ENCODE data around the gene SLC27A5. TPM values are rescaled to one million over a fixed set of nuclear protein-coding genes. Genes with fewer than 3 reads are reported as not detected.
"Not testable (repeated sequence)": the region's sequence is repeated elsewhere in the genome, so short reads cannot be mapped to it uniquely, and the experiment has no call there.

SLC27A5 gene
- total RNA-seq, 1 donor from 2014 or later = 23.3 TPM

DNA sequence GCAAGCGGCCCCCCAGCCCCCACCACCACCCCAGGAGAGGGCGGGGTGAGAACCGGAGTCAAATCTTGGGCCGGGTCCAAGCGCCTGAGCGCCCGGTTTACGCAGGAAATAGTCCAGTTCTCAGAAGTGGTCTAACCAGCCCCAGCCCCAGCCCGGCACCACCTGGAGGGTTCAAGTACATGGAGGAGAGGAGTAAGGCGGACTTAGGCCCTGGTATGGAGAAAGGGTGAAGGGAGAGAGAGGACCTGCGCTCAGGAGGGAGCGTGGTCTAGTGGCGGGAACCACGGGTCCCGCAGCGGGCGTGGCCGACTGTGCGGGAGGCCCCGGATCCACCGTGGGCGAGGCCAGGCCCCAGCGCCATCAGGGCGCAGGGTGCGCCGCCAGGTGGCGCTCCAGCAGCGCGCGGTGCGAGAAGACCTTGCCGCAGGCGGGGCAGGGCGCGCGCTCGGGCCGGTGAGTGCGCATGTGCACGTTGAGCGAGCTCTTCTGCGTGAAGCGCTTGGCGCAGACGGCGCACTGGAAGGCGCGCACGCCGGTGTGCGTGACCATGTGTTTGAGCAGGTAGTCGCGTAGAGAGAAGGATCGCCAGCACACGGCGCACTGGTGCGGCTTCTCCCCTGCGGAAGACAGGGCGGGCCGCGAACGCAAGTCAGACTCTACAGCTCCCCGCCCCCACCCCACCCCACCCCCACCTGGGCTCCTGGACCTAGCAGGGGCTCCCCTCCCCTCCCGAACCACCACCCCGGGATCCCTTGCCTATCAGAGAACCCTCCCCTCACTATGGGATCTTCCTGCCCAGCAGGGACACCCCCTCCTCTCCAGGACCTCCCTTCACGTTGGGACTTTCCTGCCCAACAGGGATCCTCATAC is 2.1 kb upstream of the SLC27A5 start:
- H3K4me1 Mint-ChIP-seq (ENCODE audit: low read depth) = peaks cover 20% of the 10 kb centered on the region
- H3K27ac Mint-ChIP-seq = peak overlapping the region; percentile 96
- intact Hi-C loops (cut with micrococcal nuclease) = loop anchor here (1.0 kb wide), 7 partner anchors 15 to 187 kb away; partner anchors contain the start of genes TRIM28 and ZNF446
- H3K36me3 Mint-ChIP-seq (ENCODE audit: low read depth) = peaks cover 19% of the 10 kb centered on the region
- H3K27me3 Mint-ChIP-seq (ENCODE audit: insufficient read depth) = peaks cover 3% of the 10 kb centered on the region
- peak; percentile 96 for DNase-seq (ENCODE audit: low spot score)
- H3K4me3 Mint-ChIP-seq = peak overlapping the region; percentile 91
- H3K9me3 Mint-ChIP-seq = no peaks in the 10 kb centered on the region

DNA sequence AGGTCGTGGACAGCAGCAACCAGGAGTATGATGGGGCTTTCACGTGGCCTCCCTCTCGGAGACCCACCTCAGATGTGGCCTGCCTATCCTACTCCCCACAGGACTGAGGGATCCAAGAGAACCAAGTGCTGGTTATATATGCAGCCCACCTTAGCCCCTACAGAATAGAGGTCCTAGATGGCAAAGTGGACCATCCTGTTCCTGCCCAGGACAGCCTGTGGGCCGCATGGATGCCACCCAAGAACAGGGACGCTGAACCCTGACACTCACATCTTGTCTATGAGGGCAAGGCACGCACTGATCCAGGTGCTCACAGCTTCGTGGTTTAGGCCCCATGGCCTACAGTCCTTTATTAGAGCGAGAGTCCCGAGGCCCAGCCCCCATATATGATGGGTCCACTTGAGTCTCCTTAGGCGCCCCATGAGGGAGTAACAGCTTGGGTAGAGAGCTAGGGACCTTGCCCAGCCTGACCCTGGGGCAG is 1.5 kb upstream of the SLC27A5 start:
- intact Hi-C loops (cut with micrococcal nuclease) = no loop called here
- Mint-ChIP-seq H3K27ac (peak overlapping the region; percentile 58), H3K27me3 (ENCODE audit: insufficient read depth) (peaks cover 3% of the 10 kb centered on the region), H3K4me3 (peak overlapping the region; percentile 78), H3K36me3 (ENCODE audit: low read depth) (peaks cover 17% of the 10 kb centered on the region), H3K9me3 (no peaks in the 10 kb centered on the region), H3K4me1 (ENCODE audit: low read depth) (peaks cover 13% of the 10 kb centered on the region)
- DNase-seq (ENCODE audit: low spot score) = no peak

GRCh38 chr19:58510084-58510862 is 1.5 kb downstream of the SLC27A5 start:
- Mint-ChIP-seq H3K4me3 (no peak overlapping the region), H3K27me3 (ENCODE audit: insufficient read depth) (no peaks in the 10 kb centered on the region), H3K9me3 (peaks cover 11% of the 10 kb centered on the region), H3K27ac (no peak overlapping the region), H3K4me1 (ENCODE audit: low read depth) (peaks cover under 1% of the 10 kb centered on the region), H3K36me3 (ENCODE audit: low read depth) (peaks cover 10% of the 10 kb centered on the region)
- no peak for DNase-seq (ENCODE audit: low spot score)
- intact Hi-C loops (cut with micrococcal nuclease) = no loop called here

DNA sequence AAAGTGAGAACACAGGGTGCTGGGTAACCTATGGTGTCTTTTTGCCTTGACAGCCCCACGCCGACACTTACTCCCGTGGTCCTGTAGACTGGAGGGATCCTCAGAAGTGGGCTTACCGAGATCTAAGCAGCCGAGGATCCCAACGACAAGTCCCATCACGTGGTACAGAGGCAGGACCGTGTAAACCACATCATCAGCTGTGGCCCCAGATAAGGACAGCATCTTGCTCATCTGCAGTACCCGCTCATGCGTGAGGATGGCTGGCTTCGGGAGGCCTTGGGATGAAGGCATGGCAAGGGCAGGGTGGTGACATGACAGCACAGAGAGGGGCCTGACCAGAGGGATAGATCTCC is 2.1 kb downstream of the SLC27A5 start:
- no peaks in the 10 kb centered on the region for H3K27me3 Mint-ChIP-seq (ENCODE audit: insufficient read depth)
- no peak overlapping the region for H3K27ac Mint-ChIP-seq
- H3K4me3 Mint-ChIP-seq = no peak overlapping the region
- peaks cover 7% of the 10 kb centered on the region for H3K36me3 Mint-ChIP-seq (ENCODE audit: low read depth)
- H3K4me1 Mint-ChIP-seq (ENCODE audit: low read depth) = no peaks in the 10 kb centered on the region
- intact Hi-C loops (cut with micrococcal nuclease) = no loop called here
- H3K9me3 Mint-ChIP-seq = peaks cover 11% of the 10 kb centered on the region
- DNase-seq (ENCODE audit: low spot score) = no peak

DNA sequence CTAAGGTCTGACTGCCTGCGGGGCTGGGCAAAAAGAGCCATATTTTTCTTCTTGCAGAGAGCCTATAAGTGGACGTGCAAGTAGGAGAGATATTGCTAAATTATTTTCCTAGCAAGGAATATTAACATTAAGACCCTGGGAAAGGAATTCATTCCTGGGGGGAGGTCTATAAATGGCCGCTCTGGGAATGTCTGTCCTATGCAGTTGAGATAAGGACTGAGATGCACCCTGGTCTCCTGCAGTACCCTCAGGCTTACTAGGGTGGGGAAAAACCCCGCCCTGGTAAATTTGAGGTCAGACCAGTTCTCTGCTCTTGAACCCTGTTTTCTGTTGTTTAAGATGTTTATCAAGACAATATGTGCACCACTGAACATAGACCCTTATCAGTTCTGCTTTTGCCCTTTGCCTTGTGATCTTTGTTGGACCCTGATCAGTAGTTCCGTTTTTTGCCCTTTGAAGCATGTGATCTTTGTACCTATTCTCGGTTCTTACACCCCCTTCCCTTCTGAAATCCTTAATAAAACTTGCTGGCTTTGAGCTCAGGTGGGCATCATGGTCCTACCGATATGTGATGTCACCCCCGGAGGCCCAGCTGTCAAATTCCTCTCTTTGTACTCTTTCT is 4.1 kb downstream of the SLC27A5 start:
- H3K27ac Mint-ChIP-seq; H3K27me3 Mint-ChIP-seq (ENCODE audit: insufficient read depth); DNase-seq (ENCODE audit: low spot score); intact Hi-C loops (cut with micrococcal nuclease); H3K4me1 Mint-ChIP-seq (ENCODE audit: low read depth); H3K4me3 Mint-ChIP-seq; H3K36me3 Mint-ChIP-seq (ENCODE audit: low read depth): not testable (repeated sequence)
- peaks cover 11% of the 10 kb centered on the region for H3K9me3 Mint-ChIP-seq

GRCh38 chr19:58500242-58500641 is 11.6 kb downstream of the SLC27A5 start:
- peaks cover 7% of the 10 kb centered on the region for H3K27me3 Mint-ChIP-seq (ENCODE audit: insufficient read depth)
- intact Hi-C loops (cut with micrococcal nuclease) = no loop called here
- peaks cover 7% of the 10 kb centered on the region for H3K9me3 Mint-ChIP-seq
- no peak overlapping the region for H3K27ac Mint-ChIP-seq
- no peak for DNase-seq (ENCODE audit: low spot score)
- H3K36me3 Mint-ChIP-seq (ENCODE audit: low read depth) = peaks cover 1% of the 10 kb centered on the region
- peak overlapping the region; percentile 91 for H3K4me3 Mint-ChIP-seq
- peaks cover 17% of the 10 kb centered on the region for H3K4me1 Mint-ChIP-seq (ENCODE audit: low read depth)

DNA sequence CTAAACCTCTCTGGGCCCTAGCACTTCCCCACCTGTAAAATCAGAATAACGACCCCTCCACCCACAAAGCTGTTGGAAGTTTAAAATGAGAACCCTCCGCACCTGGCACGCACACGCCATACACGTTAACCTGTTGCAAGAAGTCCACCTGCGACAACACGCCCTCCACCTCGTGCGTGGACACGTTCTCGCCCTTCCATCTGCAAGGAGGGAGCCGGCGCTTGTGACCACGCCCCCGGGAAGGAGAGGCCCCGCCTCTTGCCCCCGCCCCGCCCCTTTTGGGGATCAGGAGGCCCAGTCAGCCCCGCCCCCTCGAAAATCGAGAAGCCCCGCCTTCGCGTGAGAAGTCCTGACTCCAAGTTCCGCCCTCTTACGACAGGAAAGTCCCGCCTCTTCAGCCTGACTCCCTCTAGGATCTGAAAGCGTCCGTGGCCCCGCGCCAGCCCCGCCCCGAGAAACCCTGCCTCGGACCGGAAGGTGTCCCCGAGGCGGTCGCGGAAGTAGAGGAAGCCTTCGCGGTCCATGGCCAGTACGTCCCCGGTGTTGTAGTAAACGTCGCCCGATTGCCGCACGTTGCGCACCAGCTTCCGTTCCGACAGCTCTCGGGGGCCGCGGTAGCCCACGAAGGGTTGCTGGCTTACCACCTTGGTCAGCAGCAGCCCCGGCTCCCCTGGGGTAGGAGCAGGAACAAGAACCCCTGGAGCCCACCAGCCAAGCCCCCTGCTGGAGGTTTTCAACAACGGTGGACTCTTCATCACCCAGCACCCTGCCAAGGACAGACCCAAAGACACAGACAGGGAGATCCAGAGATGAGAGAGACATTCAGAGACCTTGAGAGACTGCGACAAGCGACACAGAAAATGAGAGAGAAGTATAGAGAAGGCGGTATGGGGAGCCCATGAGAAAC is 12.5 kb downstream of the SLC27A5 start:
- peak overlapping the region; percentile 91 for H3K4me3 Mint-ChIP-seq
- peaks cover 4% of the 10 kb centered on the region for H3K36me3 Mint-ChIP-seq (ENCODE audit: low read depth)
- peak overlapping the region; percentile 91 for H3K27ac Mint-ChIP-seq
- H3K9me3 Mint-ChIP-seq = peaks cover 7% of the 10 kb centered on the region
- DNase-seq (ENCODE audit: low spot score) = peak; percentile 96
- peaks cover 21% of the 10 kb centered on the region for H3K4me1 Mint-ChIP-seq (ENCODE audit: low read depth)
- intact Hi-C loops (cut with micrococcal nuclease) = loop anchor here (1.0 to 2.0 kb wide), 14 partner anchors 10 to 316 kb away; partner anchors contain the start of genes ERVK3-1, MZF1, TRIM28 and ZBTB45
- H3K27me3 Mint-ChIP-seq (ENCODE audit: insufficient read depth) = peaks cover 7% of the 10 kb centered on the region

DNA sequence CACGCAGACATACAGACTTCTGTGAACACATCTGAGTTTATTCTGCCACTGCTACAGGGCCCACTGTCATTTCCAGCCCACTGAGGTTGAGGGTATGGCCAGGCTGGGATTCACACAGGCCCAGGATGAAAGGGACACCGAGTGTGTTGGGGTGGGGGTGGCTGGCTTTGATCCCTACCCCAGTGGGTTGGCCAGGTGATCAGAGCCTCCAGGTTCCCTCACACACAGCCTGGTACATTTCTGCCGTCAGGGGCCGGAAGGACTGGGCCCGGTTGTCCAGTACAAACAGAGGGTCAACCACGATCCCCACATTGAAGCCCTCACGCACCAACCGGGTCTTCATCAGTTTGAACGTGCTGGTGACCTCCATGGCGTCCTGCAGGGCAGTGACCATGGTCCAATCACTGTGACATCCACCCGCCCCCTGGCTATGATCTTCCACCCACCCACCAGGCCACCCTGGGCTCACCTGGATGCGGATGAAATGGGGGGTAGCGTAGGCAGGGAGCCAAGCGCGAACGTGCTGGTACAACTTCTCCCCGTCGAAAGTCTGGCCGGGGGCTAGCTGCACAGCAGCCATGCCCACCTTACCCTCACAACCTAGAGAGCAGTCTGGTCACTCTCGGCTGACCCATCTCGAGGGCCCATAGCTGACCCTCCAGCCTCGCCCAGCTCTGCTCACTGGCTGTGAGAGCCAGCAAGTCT is 13.3 kb downstream of the SLC27A5 start:
- intact Hi-C loops (cut with micrococcal nuclease) = loop anchor here (1.0 to 2.0 kb wide), 14 partner anchors 9 to 316 kb away; partner anchors contain the start of genes ERVK3-1, MZF1, TRIM28 and ZBTB45
- Mint-ChIP-seq H3K36me3 (ENCODE audit: low read depth) (peaks cover 4% of the 10 kb centered on the region), H3K4me3 (peak overlapping the region; percentile 91)

GRCh38 chr19:58497634-58498170 is 14.1 kb downstream of the SLC27A5 start:
- intact Hi-C loops (cut with micrococcal nuclease) = loop anchor here (2.0 kb wide), 1 partner anchor 315 kb away; the partner anchor contains the start of gene ZNF274
- DNase-seq (ENCODE audit: low spot score) = no peak
- H3K36me3 Mint-ChIP-seq (ENCODE audit: low read depth) = peaks cover 4% of the 10 kb centered on the region
- H3K27ac Mint-ChIP-seq = no peak overlapping the region
- peaks cover 7% of the 10 kb centered on the region for H3K9me3 Mint-ChIP-seq
- peaks cover 7% of the 10 kb centered on the region for H3K27me3 Mint-ChIP-seq (ENCODE audit: insufficient read depth)
- H3K4me3 Mint-ChIP-seq = peak overlapping the region; percentile 91
- peaks cover 21% of the 10 kb centered on the region for H3K4me1 Mint-ChIP-seq (ENCODE audit: low read depth)

More for the DNA sequence above, 13.3 kb downstream of the SLC27A5 start:
- peaks cover 7% of the 10 kb centered on the region for H3K27me3 Mint-ChIP-seq (ENCODE audit: insufficient read depth)
- peaks cover 7% of the 10 kb centered on the region for H3K9me3 Mint-ChIP-seq
- peak overlapping the region; percentile 91 for H3K27ac Mint-ChIP-seq
- DNase-seq (ENCODE audit: low spot score) = no peak
- peaks cover 21% of the 10 kb centered on the region for H3K4me1 Mint-ChIP-seq (ENCODE audit: low read depth)

- Mint-ChIP-seq H3K27me3 (ENCODE audit: insufficient read depth) (no peaks in the 10 kb centered on the region), H3K4me1 (ENCODE audit: low read depth) (peaks cover 16% of the 10 kb centered on the region), H3K36me3 (ENCODE audit: low read depth) (peaks cover 5% of the 10 kb centered on the region), H3K9me3 (no peaks in the 10 kb centered on the region), H3K4me3 (no peak overlapping the region), H3K27ac (no peak overlapping the region)
- DNase-seq (ENCODE audit: low spot score) = no peak
- intact Hi-C loops (cut with micrococcal nuclease) = no loop called here
Measured at GRCh38 chr19:58492265-58492664, 19.5 kb downstream of the SLC27A5 start.

GRCh38 chr19:58491393-58491792 is 20.4 kb downstream of the SLC27A5 start:
- Mint-ChIP-seq H3K36me3 (ENCODE audit: low read depth) (peaks cover 5% of the 10 kb centered on the region), H3K27me3 (ENCODE audit: insufficient read depth) (no peaks in the 10 kb centered on the region), H3K4me3 (no peak overlapping the region), H3K4me1 (ENCODE audit: low read depth) (peaks cover 12% of the 10 kb centered on the region), H3K9me3 (no peaks in the 10 kb centered on the region), H3K27ac (peak overlapping the region; percentile 32)
- no peak for DNase-seq (ENCODE audit: low spot score)
- intact Hi-C loops (cut with micrococcal nuclease) = no loop called here
